Stimulated activated CD4-positive, alpha-beta T cell treated with anti-CD3 and anti-CD28 coated beads, Interleukin-12 subunit alpha, Interleukin-12 subunit beta, amount 100 ng/mL, for 24 hours (primary cell): Measurements from ENCODE around the gene CD200R1L.

Experiments used
- DNase-seq, 2 experiments: peaks; one replicate each; pipeline ENCODE4 v3.0.0-alpha.2; 2020; ENCODE audit warnings: low read depth in 2 of 2

Gene CD200R1L

DNA sequence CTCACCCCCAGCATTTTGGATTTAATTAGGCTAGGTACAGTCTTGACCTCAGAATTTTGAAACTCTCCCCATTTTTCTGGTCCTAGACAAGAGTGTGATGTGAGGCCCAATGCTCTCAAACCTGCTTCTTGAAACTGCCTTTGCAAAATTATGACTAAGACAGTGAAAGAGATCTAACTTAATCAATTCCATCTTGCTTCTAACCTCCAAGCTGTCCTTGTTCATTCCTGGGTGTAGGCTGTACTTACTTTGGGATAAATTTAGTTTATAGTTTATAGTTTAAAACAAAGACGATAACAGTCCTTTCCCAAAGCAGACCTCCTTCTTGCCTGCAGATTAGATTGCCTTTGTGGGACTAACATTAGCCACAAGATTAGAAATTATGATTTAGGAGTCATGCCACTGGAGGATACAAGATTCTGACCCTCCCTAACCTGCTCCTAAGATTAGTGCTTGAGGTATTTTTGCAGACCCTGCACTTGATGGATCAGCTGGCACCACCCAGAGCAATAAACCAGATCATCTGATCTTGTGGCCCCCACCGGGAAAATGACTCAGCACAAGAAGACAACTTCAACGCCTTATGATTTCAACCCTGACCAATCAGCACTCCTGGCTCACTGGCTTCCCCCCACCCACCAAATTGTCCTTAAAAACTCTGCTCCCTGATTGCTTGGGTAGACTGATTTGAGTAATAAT, 59.6 kb downstream of the CD200R1L start:
- DNase-seq, result no peak

DNA sequence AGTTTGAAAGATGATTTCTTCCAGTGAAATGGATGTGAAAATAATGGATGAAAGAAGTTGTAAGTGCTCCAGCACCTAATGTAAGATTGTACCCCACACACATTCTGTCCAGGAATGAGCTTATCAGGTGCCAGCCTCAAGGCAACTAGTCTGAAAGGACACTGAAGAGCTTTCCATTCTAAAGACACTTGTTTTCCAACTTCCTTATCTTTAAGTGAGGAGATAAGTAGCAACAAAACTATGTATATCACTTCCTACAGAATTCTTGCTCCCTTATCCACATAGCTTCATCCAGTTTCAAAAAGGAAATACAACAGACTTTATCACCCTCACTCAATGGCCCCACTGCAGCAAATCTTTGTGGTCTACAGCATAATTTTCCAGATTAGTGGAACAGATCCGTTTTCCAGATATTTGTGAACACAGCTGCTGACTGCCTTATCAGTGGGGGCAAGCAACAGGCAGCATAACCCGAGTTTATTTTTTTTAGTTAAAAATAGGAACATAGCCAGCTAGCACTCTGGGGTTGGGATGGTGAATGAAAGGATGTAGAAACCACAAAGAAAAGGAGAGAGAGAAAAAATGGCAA, 60.6 kb downstream of the CD200R1L start:
- no peak for DNase-seq

DNA sequence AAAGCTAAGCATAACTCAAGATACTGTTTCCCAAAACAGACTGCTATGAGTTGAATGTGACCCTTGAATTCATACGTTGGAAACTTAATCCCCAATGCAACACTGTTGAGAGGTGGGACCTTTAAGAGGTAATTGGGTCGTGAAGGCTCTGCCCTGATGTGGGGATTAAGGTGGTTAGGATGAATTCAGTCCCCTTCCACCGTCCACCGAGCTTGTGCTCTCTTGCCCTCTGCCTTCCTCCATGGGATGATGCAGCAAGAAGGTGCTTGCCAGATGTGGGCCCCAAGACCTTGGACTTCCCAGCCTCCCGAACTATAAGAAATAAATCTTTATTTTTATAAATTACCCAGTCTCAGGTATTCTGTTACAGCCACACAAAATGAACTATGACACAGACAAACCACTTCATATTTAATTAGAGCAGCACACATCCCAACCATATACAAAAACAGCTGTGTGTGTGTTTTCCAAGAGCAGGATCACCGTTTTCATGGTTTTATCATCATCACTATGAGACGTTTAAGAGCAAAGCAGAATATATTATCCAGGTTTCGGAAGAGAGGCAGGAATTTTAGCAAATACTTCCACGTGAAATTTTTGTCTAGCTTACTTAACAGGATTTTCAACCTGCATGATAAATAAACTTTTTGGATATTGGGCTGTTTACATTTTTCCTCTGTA, 61.2 kb downstream of the CD200R1L start:
- no peak for DNase-seq

DNA sequence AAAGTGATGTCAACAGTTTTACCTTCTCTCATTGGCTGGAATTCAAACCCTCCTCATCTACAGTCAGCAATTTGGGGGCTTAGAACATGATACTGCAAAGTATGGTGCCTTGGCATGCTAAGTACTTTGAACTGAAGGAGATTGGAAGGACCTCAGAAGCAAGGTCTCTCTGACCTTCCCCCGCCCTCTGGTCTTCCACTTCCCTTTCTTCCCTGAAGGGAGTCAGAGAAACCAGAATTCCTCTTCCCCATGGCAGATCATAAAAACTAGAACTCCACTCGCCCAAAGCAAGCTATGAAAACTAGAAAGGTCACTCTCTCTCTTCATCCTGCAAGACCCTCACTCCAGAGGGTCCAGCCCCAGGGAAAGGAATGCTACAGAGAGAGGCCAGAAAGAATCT, 64.2 kb downstream of the CD200R1L start:
- no peak for DNase-seq

DNA sequence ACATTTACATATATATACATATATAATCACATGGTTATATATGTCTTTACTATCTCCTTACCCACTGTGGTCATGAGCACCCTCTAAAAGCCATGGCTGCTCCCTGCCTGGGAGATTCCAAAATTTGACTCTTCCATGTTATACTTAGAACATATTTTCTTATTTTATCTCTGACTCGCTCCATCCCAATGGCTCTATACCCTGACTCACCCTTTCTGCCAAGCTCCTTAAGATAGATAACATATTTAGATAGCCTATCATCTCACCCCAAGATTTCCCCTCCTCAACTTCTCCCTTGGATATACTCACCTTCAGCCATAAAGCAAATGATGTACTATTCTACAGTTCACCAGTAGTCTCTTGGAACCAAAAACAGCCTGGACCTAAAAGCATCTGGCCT, 65.1 kb downstream of the CD200R1L start:
- no peak for DNase-seq

DNA sequence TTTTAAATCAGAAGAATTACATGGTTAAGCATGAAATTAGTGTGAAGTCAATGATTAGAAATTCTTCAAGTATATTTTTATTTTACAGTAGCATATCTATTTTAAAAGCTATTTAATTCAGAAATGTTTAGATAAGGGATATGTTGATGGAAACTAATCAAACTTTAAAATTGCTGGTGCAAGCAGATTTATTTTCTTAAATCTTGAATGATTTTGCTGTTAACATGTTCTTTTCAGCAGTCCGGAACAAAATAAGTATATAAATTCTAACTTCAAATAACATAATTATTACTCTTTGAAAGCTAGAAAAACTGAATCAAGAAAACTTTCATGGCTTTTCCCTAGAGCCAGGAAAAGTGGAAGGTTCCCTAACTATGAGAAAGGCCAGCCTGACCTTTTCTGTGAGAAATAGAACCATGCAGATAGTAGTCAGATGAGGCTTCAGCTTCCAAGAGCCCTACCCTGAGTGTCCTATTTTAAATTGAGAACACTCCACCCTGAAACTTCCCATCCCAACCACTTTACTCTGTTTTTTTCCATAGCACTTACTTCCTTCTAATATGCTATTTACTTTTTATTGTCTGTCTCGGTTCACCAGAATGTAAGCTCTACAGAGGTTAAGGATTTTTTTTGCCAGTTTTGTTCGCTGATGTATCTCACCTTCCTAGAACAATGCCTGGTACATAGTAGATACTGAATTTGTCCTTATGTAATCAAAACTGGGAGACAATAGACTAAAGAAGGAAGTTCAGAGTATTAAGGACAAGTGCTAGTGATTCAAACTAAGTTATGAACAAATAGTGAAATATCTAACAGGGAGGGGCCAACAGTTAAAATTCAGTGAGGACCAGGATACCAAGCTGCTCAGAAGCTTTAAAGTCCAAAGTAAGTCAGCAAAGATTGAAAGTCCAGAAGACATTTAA, 66.8 kb downstream of the CD200R1L start:
- no peak for DNase-seq

DNA sequence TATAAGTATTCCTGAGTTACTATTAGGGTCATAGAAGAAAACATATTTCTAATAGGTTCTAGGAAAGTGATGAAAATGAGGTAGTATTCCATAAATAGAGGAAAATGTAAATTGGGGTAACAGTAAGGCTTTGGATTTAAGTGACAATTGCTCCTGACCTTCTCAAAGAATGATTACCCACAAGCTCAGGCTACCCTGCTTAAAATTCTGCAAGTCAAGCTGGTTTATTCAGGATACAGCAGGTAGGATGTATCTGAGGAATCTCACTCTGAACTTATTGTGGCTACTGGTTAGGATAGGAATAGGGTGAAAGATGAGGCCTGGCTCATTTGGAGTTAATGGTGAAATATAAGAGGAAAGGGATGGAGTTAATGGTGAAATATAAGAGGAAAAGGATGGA, 67.7 kb downstream of the CD200R1L start:
- no peak for DNase-seq

DNA sequence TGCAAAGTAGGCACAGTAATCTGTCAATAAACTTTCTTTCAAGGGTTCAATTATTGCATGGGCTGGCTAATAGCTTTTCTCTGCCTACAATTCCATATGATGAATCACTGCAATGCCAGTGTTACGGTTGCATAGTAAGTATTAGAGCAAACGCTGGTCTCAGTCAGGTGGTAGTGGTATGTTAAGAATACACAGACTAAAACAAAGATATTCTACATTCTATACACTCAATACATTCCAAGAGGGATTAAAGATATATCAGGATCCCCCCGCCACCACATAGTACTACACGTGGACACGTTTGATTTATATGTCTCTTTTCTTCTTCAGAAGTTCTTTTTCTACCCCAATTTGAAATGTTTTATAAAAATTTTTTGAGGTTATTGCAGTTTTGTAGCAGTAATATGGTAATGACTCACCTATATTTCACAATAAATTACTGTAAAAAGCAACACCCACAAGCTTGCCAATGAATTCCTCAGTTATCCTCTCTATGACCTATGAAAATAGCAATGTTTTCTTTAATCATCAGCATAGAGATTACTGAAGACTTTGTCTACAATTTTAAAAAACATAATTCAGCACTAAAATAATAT, 68.2 kb downstream of the CD200R1L start:
- DNase-seq, result no peak

DNA sequence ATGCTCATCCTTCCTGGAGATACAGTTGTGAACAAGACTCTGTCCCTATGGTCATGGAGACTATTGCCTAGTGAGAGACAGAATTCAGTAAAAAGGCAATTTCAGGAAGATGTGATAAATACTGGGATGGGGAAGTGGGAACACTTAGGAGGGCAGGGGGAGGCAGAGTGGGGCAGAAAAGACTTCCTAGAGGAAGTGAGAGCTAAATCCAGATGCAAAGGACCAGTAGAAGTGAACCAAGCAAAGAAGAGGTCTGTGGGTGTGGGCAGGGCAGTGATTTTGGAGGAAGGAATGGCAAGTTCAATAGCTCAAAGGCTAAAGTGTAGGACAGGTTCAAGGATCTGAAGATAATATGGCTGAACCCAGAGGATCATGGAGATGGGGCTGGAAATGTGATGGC, 68.9 kb downstream of the CD200R1L start:
- no peak for DNase-seq

DNA sequence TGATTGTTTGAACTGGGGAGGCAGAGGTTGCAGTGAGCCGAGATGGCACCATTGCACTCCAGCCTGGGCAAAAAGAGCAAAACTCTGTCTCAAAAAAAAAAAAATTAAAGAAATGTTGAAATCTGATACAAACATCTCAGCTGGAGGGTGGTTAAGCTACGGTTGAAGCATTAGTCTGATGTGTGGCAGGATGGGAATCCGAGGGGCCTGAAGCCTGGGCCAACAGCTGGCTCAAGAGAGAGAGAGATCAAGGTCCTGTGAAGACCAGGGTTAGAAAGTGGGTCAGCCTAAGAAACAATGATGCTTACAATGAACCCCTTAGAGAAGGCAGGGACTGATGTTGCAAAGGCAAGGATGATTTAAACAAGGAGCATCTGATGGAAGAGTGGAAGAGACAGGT, 69.8 kb downstream of the CD200R1L start:
- no peak for DNase-seq

DNA sequence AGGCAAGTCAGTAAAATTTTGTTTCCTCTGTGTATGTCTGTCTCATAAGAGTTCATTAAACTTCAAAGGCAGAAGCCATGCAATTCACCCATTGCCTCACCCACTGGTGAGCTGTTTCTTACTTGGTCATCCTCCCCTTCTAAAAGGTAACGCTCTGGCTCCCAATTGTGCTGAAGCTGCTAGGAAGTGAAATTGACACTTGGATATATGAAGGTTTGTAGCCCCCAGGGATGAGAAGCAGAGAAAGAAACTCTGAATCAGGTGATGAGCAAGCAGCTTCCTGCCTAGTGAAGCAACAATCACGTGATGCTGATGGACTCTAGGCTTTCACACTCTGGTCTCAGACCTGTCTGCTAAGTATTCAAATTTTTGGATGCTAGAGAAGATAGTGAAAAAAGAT, 70.7 kb downstream of the CD200R1L start:
- DNase-seq, result no peak

DNA sequence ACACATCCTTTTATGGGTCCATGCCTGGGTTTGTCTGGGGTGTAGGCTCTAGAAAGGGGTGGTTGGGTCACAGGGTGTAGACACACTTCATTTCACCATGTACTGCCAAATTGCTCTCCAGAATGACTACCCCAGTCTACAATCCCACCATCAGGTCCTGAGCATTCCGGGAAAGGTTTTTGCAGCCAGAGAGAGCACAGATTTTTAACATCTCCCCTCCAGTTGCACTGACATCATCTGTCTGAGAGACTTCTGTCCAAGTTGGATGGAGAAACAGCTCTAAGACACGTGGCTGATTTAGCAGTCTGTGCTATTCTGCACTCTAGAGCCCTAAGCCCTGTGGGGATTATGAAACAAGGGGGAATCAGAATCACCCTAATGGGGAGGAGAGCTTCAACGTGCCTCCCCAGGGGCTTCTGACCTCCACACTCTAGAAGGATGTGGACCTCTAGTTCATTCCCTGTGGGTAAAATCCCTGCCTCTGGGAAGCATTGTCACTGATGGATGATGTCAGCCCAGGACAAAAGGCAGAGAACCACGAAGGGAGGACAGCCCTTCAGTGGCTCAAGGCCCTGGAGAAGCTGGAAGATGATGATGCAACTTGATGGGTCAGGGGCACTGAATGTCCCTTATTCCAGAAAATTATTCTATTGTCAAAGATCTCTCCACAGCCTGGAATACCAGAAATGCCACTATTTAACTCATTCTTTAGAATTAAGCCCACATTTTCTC, 71.5 kb downstream of the CD200R1L start:
- DNase-seq, result no peak

DNA sequence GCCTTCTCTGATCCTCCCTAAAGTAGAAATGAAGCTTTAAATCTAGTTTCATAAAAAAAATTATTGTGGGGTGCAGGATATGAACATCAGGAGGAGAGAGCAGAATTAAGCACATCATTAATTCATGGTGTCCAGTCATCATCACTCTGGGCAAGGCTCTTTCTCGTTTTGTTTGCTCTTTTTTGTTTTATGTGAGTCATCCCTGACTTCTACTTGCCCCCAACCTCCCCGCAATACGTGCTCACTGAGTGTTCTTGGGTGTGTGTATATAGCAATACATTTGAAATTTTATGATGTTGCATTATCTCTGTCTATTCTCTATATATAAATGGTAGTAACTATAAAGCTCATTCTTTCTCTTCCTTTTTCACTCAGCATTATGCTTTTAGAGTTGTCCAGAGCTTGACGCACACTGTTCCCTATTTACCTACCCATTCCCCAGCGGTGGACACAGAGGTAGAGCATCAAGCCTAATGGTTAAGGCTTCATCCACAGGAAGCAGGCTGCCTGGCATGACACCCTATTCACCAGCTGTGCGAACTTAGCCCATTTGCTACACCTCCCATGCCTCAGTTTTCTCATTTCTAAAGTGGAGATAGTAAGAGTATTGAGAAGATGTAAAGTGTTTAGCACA, 72.3 kb downstream of the CD200R1L start:
- DNase-seq, result no peak

DNA sequence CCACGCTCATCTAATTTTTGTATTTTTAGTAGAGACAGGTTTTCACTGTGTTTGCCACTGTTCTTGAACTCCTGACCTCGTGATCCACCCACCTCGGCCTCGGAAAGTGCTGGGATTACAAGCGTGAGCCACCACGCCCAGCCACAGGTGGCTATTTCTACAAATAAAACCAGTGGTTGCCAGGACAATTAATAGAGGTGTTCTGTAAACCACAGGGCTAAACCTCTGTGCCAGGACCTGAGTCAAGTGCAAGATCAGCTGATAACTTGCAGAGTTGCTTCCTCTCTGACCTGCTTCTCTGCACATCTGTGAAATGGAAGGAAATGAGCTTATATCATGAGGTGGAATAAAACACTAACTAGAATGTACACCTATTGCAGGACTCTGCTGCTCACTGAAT, 72.8 kb downstream of the CD200R1L start:
- DNase-seq, result no peak

DNA sequence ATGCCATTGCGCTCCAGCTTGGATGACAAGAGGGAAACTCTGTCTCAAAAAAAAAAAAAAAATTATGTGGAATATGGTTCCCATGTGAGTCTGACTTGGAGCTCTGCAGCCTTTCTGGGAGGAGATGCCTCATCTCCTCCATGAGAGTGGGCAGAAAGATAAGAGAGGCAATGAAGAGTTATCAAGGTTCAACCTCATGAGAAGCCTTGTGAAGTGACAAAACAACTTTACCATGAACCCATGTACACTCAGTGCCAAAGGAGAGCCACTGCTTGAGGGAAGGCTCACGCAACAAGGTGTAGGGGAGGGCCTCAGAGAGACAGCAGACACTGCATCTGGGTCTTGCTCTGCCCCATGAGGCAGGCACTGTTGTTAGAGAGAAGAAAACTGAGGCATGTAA, 75.7 kb downstream of the CD200R1L start:
- no peak for DNase-seq

DNA sequence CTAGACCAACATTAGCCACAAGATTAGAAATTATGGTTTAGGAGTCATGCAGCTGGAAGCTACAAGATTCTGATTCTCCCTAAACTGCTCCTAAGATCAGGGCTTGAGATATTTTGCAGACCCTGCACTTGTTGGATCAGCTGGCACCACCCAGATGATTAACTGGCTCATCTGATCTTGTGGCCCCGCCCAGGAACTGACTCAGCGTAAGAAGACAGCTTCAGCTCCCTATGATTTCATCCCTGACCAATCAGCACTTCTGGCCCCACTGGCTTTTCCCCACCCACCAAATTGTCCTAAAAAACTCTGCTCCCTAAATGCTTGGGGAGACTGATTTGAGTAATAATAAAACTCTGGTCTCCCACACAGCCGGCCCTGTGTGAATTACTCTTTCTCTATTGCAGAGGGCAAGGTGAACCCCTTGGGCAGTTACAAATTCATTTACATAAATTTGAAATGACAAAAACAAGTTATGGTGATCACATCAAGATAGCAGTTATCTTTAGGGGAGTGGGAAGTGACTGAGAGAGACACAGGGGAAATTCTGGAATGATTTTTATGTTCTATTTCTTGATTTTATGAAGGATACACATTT, 76.5 kb downstream of the CD200R1L start:
- DNase-seq, result peak; percentile 10 to 36

DNA sequence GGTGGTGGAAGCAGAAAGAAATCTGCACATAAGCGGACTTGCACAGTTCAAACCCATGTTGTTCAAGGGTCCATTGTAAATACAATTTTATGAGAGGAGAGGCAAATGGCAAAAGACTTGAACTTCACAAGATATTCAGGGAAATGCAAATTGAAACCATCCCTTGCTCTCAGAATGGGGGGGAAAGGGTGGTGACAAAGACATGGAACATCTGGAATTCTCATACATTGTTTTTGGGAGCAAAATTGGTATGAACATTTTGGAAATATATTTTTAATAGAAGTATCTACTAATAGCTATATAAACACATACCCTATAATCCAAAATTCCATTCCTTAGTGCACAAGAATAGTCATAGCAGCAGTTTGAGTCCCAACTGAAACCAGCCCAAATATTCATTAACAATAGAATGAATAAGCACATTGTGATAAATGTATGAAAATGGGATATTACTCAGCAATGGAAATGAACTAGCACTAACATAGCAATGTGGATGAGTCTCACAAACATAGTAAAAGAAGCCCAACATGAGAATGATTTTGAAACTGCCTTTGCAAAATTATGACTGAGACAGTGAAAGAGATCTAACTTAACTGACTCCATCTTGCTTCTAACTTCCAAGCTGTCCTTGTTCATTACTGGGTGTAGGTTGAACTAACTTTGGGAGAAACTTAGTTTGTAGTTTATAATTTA, 77.2 kb downstream of the CD200R1L start:
- DNase-seq, result no peak

DNA sequence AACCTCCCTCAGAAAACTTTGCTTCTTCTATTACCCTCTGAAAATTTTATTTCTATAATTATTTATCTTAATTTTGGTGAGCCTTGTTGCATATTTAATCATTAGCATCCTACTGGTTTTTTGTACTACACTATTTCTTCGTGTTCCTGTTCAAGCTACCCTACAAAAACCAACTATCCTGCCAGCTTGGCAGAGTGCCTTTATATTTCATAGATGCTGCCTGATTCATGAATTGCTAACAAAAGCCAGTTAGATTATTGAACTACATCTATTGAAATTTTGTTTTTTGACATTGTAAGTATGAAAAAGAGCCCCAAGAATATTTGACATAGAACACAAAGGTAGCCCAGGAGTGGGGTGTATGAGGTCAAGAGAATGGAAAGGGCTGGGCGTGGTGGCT, 78.9 kb downstream of the CD200R1L start:
- no peak for DNase-seq

DNA sequence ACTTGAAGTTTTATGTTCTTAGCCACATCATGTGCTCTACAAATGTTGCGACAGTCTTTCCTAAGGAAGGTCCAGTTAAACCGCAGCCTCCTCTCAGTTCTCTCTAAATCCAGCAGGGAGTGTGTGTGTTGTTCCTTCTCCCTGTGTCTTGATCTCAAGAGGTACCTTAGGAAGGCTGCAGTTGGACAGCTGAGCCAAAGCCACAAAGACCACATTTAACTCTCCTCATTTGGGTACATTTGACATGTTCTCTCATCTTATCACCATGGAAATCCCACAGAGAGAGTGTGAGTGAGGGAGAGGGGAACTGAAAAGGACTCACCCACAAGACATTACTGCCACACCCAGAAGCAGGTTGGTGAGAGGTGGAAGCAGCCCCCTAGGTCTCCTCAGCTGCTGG, 79.5 kb downstream of the CD200R1L start:
- no peak for DNase-seq
